NCI-H748 (cell line): ENCODE results near the gene CDHR4.
"Not testable (repeated sequence)": the region's sequence is repeated elsewhere in the genome, so short reads cannot be mapped to it uniquely, and the experiment has no call there.

Experiments used
- DNase-seq: peaks from one replicate; lab custom pipeline; 2025; ENCODE audit not compliant: unreplicated experiment; lab: John Stamatoyannopoulos, UW

The CDHR4 gene

DNA sequence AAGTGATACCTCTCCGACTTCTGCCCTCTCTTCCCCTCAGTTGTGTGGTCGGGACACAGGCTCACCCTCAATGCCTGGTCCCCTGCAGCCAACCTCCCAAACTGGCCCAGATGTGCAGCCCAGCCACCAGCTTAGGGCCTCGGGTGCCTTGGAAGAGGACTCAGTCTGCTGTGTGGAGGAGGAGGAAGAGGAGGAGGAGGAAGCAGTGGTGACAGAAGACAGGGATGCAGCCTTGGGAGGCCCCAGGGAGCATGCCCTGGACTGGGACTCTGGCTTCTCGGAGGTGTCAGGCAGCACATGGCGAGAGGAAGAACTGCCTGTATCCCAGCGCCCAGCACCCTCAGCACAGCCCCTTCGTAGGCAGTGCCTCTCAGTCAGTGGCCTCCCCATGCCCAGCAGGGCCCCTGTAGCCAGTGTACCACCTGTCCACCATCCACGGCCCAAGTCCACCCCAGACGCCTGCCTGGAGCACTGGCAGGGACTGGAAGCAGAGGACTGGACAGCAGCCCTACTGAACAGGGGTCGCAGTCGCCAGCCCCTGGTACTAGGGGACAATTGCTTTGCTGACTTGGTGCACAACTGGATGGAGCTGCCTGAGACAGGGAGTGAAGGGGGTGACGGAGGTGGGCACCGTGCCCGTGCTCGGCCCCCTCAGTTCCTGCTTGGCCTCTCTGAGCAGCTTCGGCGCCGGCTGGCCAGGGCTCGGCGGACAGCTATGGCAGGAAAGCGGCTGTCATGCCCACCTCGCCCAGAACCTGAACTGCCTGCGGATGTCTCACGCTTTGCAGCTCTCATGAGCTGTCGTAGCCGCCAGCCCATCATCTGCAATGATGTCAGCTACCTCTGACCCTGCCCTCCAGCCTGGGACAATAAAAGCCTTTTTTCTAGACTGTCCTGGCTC lies 4.7 kb upstream of the CDHR4 start:
- DNase-seq, result no peak

DNA sequence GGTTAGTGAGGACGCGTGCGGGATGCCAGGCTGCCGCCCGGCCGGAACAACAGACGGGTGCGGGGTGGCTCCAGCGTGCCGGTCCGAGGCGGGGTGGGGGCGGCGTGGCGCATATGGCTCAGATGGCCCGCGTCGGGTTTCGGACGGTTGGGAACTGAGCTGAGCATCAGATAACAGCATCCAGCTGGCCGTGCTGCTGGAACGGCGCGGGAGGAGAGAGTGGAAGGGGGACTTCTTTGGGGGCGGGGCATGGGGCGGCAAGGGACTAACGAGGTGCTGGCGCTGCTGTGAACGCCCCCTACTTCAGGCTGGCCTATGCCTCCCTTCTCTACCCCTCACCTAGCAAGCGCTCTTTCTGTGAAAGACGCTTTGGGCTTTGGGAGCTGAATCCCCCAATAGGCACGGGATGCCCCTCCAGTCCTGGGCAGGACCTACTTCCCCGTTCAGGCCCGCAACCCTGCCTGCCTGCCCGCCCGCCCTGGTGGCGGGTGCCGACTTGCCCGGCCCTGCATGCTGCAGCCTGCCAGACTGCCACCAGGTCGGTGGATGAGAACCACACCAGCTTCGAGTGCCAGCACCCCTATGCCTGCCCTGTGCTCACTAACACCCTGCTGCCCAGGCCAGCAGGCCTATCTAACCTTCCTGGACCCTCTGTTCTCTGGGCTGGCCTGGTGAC lies 3.9 kb upstream of the CDHR4 start:
- DNase-seq, result peak; percentile 57

DNA sequence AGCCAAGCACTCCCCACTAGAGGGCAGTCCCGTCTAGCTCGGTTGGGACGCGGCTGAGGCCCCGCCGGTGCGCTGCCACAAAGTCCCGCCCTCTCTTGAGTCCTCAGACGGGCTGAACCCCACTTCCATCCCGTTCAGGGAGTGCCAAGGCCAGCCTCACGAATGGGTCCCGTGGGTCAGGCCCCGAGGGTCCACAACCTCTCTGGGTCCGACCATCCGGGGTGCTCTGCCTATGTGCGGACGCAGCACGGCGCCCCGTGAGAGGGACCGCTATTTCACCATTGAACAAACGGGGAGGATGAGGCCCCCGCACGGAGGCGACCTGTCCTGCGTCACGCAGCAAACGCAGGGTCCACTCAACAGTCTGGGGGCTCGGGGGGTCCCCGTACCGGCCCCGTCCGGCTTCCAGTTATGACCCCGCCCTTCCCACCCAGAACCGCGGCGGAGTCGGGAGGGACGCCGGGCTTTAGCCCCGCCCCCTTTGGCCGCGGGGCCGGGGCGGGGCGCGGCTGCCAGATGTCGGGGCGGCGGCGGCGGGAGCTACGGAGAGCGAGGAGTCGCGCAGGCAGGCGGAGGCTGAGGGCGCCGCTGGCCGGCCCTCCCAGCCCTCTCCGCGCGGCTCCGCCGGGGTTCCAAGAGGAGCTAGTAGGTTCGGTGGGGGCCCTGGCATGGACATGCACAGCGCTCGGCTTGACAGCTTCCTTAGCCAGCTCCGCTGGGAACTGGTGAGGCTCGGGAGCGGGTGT lies 3.2 kb upstream of the CDHR4 start, which contains the start of gene INKA1:
TSS of gene INKA1 (plus strand) at position 543 of the 746 bp plus-strand sequence. CDS start at position 675, 132 bp downstream.
- peak; percentile 82 for DNase-seq

DNA sequence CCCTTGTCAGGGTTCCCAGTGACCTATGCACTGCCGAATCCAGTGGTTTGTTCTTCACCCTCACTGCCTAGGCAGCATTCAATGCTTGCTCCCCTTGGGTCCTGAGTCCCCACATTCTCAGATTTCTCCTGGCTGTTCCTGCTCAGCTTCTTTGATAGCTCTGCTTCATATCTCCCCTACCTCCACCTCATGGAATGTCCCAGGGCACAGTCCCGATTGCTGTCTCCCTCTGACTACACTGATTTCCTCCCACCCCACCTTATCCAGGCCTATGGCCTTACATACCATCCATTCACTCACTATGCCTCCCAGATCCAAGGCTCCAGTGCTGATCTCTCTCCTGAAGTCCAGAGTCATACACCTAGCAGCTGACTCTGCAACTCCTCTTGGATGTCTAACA lies 1.5 kb upstream of the CDHR4 start:
- no peak for DNase-seq

DNA sequence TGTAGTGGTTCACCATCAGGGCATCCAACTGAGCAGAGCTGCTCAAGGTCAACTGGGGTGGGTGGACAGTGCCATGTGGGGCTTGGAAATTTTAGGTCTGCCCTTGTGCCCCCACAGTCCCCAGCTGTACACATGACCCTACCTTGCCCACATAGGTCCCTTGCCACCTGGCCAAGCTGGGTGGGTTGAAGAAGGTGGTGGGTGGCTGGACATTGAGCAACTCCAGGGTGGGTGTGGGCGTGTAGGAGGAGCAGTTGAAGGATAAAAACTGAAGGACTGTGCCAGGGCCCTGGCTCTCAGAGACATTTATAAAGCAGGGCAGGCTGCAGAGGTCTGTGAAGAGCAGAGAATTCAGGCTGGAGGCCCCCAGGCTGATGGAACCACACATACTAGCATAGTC lies 568 bp downstream of the CDHR4 start:
- DNase-seq, result no peak

DNA sequence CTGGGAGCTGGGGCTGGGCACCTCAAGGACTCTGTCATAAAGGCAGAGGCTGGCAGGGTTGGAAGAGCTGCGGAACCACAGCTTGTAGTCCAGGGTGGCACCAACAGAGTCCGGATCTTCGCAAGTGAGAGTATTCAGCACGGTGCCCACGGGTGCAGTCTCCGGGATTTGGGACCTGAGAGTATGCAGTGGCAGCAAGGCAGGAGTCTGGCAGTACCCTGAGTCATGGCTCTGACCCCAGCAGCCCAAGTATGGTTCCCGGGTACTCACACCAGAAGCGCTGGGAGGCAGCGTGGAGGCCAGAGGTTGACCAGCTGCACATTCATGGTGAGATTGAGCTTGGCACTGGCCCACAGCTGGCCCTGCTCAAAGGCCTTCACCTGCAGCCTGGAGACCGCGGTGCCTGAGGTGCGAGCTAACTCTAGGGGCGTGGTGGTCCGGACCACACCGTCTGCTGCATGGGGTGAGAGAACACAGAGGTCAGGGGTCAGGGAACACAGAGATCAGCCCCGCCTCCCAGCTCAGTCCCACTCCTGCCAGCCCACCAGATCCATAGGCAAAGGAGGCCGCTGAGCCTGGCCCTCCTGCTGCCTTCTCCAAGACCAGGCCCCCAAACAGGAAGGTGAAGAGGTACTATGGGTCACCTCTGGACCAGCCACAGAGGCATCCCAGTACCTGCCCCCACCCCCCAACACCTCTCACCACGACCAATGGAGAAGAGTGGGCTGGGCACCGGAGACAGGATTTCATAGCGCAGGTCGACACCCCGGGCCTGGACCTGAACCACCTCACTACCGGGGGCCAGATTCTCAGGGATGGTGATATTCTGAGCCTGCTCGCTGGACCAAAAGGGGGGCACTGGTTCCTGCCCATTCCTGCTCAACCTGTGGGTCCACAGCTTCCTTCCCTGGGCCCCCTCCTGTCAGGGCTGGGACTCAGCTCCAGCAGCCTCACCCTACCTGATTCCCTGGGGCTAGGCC lies 4.5 kb downstream of the CDHR4 start:
- DNase-seq, result no peak

DNA sequence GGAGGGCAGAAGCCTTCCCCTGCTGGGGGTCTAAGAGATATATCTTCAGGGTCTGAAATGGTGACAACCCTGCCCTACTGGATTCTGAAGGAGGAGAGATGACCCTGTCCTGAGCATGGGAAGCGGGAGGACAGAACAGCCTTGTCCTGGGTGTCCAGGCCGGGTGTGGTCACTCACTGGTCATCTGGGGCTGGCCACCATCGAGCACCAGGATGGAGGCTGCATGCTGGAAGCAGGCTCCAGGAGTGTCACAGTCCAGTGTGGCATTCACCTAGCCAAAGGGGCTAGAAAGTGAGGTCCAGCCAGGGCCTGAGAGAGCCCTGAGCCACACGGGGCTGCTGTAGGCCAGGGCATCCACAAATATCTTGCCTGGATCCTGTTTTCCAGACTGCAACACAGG lies 5.2 kb downstream of the CDHR4 start:
- DNase-seq, result no peak

DNA sequence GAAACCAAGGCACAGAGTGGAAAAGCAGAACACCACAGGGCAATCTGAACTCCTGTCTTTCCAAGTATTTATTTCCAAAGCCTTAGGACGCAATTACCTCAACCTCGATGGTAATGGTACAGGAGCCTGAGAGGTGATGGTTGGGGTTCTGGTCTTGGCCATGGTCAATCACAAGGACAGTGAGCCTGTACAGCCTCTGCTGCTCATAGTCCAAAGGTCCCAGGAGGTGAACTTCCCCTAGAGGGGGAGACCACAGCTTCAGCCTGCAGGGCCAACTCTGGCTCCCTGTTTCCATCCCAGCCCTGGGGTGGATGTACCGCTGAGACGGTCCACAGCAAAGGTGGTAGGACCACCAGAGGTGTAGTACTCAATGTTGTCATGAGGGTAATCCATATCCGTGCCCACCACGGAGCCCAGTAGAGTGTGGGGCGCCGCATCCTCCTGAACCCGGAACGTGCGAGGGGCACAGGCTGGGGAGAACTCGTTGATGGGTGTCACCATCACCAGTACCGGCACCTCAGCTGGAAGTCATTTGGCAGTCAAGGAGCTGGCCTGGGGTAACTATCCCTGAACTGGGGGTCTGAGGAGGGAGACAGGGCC lies 6.1 kb downstream of the CDHR4 start:
- no peak for DNase-seq

DNA sequence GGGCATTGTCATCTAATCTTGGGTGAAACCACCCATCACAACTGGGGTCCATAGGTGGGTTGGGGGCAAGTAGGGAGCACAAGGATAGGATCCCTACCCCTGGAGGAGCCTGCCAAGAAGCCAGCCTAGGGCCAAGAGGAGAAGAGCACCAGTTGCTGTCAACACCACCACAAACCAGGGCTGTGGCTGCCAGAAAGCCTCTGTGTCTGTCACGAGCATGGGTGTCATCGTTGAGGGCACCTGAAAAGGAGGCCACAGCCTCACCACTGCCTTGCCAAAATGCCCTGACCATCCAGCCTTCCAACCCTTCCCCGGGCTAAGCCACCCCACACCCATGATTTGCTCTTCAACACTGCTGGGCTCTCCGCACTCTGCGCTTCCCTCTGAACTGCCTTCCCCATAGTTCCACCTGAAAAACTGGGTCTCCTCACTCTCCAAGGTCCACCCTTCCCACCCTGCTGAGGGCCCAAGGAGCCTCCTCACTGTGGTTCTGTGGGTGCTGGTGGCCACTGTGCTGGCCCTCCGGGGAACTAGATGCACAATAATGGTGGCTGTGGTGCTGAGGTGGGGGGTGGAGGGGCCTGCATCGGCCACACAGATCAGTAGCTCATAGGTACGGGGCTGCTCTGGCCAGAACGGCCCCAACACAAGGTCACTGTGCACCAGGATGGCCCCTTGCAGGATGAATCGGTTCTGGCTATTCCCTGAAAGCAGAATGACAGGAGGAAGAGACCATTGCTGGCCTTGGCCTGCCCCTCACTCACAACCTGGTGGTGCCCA lies 7.1 kb downstream of the CDHR4 start:
- DNase-seq, result no peak

DNA sequence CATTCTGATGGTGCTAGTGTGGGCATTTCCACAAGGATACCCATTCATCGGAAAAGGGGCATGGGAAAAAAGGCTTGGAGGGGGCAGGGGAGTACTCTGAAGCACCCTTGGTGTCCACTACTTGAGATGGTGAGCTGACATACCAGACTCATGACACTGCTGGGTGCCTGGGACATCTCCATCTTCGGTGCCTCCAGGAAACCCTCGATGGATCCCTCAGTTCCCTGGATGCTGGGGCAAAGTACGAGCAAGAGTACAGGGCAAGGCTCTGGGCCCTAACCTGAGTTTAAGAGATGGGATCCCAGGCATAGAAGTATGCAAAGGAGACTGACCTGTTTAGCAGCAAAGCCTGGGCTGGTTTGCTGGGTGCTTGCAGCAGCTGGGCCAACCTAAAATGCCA lies 8.1 kb downstream of the CDHR4 start:
- DNase-seq, result no peak

DNA sequence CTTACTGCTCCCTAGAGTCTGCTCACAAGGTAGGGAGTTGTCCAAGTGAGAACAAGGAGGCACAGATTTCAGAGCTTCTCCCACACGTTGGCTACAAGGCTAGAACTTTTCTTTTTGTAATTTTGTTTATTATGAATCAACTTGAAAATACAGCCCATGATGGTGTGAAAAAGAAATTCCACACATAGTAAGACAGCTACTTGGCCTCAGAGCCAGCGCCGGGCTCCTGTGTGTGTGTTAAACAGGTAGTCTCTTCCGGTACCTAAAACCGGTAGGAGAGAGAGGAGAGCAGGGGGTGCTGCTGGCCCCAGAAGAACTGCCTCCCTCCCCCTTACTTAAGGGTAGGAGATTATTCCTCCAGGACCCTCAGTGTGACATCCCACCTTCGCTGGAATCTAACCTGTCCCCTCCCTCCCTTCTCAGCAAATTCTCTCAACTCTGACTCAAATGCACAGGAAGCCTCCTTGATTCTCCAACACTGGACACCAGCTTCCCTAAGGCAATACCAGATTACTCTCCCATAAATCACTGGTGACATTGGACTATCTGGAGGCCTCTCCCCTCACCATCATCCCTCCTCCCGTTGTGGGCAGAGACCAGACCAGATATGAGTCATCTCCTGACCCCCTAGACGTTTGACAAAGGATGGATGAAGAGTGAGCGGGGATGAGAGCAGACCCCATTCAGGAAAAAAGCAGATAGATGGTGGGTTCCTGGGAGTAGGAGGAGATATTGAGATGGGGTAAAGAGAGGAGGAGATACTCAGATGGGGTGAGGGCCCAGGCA lies 8.9 kb downstream of the CDHR4 start:
- no peak for DNase-seq

DNA sequence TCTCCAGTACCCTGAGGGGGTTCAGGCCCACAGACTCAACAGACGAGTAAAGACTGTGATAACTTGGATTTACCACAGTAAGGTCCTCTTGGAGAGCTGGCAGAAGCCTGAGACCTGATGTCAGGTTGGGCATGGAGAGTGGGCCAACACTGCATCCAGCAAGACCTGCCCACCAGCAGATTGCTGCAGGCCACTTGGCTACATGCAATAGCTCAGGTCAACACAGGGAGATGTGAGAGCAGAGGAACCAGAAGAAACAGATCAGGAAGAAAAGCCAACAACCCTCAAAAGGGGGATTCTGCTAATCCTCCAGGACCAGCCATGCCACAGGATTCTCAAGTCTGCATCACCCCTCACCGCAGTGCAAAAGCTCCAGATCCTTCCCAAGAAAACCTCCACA lies 11.6 kb downstream of the CDHR4 start:
- no peak for DNase-seq

DNA sequence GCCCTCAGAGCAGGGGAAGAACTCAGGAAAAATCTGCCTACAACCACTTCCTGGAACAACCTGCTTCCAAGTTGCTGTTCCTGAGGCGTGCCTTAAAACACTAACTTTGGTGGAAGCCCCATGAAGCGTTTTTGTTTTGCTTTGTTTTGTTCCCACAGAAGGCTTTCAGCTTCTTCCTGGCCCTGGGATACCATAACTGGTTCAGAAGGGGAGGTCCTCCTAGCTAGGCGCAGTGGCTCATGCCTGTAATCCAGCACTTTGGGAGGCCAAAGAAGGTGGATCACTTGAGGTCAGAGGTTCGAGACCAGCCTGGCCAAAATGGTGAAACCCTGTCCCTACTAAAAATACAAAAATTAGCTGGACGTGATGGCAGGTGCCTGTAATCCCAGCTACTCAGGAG lies 12.1 kb downstream of the CDHR4 start:
- DNase-seq, result no peak

DNA sequence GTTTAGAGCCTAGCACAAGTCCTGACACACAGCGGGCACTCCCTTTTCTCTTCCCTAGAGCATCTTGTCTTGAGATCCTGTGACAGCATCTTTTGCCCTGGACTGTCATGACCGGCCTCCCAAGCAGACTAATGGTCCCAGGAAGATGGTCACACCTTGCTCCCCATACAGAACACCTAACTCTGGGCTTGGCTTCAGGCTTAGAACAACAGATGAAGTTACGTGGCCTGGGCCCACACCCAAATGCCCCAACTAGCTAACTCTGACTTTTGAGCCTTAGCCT lies 12.6 kb downstream of the CDHR4 start:
- no peak for DNase-seq

DNA sequence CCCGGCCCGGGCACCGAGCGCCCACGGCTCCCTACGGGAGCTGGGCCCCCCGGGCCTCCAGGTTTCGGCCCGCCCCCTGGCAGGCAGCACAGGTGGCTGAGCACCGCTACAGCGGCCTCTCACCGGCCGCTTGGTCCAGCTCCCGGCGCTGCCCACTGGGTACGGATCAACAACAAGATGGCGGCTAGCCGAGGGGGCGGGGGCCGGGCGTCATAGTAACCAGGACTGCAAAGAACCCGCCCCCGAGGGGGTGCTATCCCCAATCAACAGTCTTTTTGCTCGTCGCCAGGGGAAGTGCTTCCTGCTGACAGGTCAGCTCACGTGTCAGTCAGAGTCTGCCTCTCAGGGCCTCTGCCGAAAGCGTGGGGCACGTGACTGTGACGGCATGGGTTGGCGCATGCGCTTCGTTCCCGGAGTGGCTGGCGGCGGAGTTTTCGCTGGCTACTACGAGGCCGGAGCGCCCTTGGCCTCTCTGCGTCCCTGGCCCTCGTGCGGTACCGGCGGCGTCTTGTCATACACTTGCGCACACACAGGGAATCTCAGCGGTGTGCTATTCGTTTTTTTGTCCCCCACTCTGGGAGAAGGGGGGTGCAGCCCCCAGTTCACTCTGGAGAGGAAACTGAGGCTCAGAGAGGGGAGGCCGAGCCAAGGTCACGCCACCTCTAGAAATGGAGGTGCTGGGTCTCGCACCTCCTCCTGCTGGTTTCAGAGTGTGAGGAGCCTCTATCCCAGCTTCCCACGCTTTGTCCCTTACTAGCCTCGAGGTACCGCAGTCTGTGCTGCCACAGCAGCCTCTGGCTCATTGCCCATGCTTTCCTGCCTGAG lies 13.1 kb downstream of the CDHR4 start, which contains the start of gene IP6K1:
TSS of gene IP6K1 (minus strand) at position 186 of the 825 bp plus-strand sequence. CDS start 38,502 bp downstream, outside the sequence.
- peak; percentile 99 for DNase-seq

DNA sequence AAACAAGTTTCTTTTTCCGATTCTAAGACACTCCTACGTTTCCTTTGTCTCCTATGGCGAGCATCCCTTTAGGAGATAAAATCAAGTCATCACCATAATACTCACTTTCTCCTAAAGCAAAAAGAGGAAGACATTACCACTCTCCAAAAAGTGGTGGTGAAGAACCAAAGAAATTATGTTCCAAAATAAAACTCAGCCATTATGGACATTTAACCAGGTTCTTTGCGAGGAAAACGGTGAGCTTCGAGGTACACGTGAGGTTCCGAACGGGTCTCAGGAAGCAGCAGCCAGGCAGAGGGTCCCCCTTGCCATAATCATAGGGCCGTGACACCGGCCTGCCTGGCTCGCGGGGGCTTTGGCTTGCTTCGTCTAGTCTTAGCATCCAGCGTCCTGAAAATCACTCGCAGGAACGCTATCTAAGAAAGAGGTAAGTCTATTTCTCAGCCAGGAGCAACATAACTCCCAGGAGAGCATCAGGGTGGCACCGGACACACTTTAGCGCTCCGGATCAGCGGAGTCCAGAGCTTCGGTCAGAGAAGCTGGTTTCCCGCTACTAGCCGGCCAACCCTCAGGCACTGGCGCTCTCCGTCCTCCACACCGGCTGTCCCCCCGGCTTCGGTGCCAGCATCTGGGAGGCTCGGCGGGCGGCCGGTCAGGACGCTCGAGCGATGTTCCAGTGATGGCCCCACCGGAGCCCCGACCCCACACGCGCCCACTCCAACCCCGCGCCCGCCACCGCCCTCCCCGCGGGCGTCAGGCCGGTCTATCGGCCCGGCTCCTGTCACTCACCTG lies 13.9 kb downstream of the CDHR4 start:
- DNase-seq, result peak; percentile 21

DNA sequence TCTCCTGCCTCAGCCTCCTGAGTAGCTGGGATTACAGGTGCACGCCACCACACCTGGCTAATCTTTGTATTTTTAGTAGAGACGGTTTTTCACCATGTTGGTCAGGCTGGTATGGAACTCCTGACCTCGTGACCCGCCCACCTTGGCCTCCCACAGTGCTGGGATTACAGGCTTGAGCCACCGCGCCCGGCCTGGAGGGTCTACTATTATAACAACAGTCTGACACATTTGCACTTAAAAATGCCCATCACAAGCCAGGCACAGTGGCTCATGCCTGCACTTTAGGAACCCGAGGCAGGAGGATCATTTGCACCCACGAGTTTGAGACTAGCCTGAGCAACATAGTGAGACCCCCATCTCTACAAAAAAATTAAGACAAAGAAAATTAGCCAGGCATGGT lies 17.4 kb downstream of the CDHR4 start:
- not testable (repeated sequence) for DNase-seq
